Trophoblast cell (in vitro differentiated cells and primary cell): ENCODE results near the gene PDHX.

ENCODE experiments used
- DNase-seq, 2 donors: peaks; one replicate each; pipeline ENCODE4 v3.0.0-alpha.2; 2016
- H2AFZ ChIP-seq: 2 replicates; pipeline ENCODE4 v1.6.1; 2013; ENCODE audit warnings: low read length, moderate library complexity, mild to moderate bottlenecking; ENCODE audit not compliant: insufficient read depth, poor library complexity
- H2AK5ac ChIP-seq: 2 replicates; pipeline ENCODE4 v1.6.1; 2013; ENCODE audit warnings: mild to moderate bottlenecking, low read length
- H2BK120ac ChIP-seq: 2 replicates; pipeline ENCODE4 v1.6.1; 2013; ENCODE audit warnings: low read length, mild to moderate bottlenecking, moderate library complexity; ENCODE audit not compliant: insufficient read depth, poor library complexity
- H2BK12ac ChIP-seq: 2 replicates; pipeline ENCODE4 v1.6.1; 2013; ENCODE audit warnings: mild to moderate bottlenecking, low read length, moderate library complexity
- H2BK5ac ChIP-seq: 2 replicates; pipeline ENCODE4 v1.6.1; 2013; ENCODE audit warnings: low read length, low read depth, moderate library complexity, mild to moderate bottlenecking; ENCODE audit not compliant: poor library complexity
- H3K14ac ChIP-seq: 2 replicates; pipeline ENCODE4 v1.6.1; 2013; ENCODE audit warnings: mild to moderate bottlenecking, low read length
- H3K18ac ChIP-seq: 2 replicates; pipeline ENCODE4 v1.6.1; 2013; ENCODE audit warnings: mild to moderate bottlenecking, low read length
- H3K23ac ChIP-seq: 2 replicates; pipeline ENCODE4 v1.6.1; 2013; ENCODE audit warnings: low read length
- H3K27ac ChIP-seq: 2 replicates; pipeline ENCODE4 v1.5.1; 2013; ENCODE audit warnings: low read depth, mild to moderate bottlenecking, inconsistent platforms, low read length, moderate library complexity
- H3K27me3 ChIP-seq: 2 replicates; pipeline ENCODE4 v1.6.1; 2013; ENCODE audit warnings: inconsistent platforms, mild to moderate bottlenecking, low read length, moderate library complexity; ENCODE audit not compliant: insufficient read depth
- H3K36me3 ChIP-seq, 2 experiments: 1 replicate in 1 of 2; 2 replicates in 1 of 2; pipeline ENCODE4 v1.6.1; 2013; ENCODE audit warnings: low read length in 2 of 2, mild to moderate bottlenecking in 2 of 2, moderate library complexity in 1 of 2; ENCODE audit not compliant: insufficient read depth in 2 of 2, control insufficient read depth in 1 of 2
- H3K4ac ChIP-seq: 2 replicates; pipeline ENCODE4 v1.6.1; 2013; ENCODE audit warnings: low read depth, mild to moderate bottlenecking, low read length, moderate library complexity
- H3K4me1 ChIP-seq, 2 experiments: 1 replicate in 1 of 2; 2 replicates in 1 of 2; pipeline ENCODE4 v1.6.1; 2013; ENCODE audit warnings: low read length in 2 of 2, mild to moderate bottlenecking in 2 of 2, moderate library complexity in 1 of 2; ENCODE audit not compliant: insufficient read depth in 2 of 2, control insufficient read depth in 1 of 2
- H3K4me2 ChIP-seq: 2 replicates; pipeline ENCODE4 v1.6.1; 2013; ENCODE audit warnings: inconsistent platforms, mild to moderate bottlenecking, low read length, moderate library complexity
- H3K4me3 ChIP-seq: 2 replicates; pipeline ENCODE4 v1.5.1; 2013; ENCODE audit warnings: mild to moderate bottlenecking, low read depth, low read length, inconsistent platforms
- H3K79me1 ChIP-seq: one replicate; pipeline ENCODE4 v1.6.1; 2013; ENCODE audit warnings: low read length
- H3K79me2 ChIP-seq: 2 replicates; pipeline ENCODE4 v1.6.1; 2013; ENCODE audit warnings: low read length, mild to moderate bottlenecking; ENCODE audit not compliant: control insufficient read depth, insufficient read depth, poor library complexity
- H3K9ac ChIP-seq: 2 replicates; pipeline ENCODE4 v1.6.1; 2013; ENCODE audit warnings: mild to moderate bottlenecking, low read length
- H3K9me3 ChIP-seq: 2 replicates; pipeline ENCODE4 v1.6.1; 2013; ENCODE audit warnings: low read depth, mild to moderate bottlenecking, control low read depth, inconsistent platforms, low read length; ENCODE audit not compliant: insufficient read depth
- H4K12ac ChIP-seq: 2 replicates; pipeline ENCODE4 v1.6.1; 2013; ENCODE audit warnings: low read depth, mild to moderate bottlenecking, low read length, moderate library complexity
- H4K8ac ChIP-seq: 2 replicates; pipeline ENCODE4 v1.6.1; 2013; ENCODE audit warnings: low read depth, mild to moderate bottlenecking, low read length, moderate library complexity
- H4K91ac ChIP-seq: one replicate; pipeline ENCODE4 v1.6.1; 2013; ENCODE audit warnings: low read depth, mild to moderate bottlenecking, low read length, moderate library complexity
- WGBS: extraction: QIAGEN DNeasy Blood & Tissue Kit; methylation state at CpG from one replicate; pipeline ENCODE4 v1.1.7; 2013; ENCODE audit warnings: missing lambda C conversion rate; ENCODE audit not compliant: insufficient read length, insufficient coverage; ENCODE audit errors: extremely low coverage; 5-methylcytosine and 5-hydroxymethylcytosine counted together

Gene PDHX

DNA sequence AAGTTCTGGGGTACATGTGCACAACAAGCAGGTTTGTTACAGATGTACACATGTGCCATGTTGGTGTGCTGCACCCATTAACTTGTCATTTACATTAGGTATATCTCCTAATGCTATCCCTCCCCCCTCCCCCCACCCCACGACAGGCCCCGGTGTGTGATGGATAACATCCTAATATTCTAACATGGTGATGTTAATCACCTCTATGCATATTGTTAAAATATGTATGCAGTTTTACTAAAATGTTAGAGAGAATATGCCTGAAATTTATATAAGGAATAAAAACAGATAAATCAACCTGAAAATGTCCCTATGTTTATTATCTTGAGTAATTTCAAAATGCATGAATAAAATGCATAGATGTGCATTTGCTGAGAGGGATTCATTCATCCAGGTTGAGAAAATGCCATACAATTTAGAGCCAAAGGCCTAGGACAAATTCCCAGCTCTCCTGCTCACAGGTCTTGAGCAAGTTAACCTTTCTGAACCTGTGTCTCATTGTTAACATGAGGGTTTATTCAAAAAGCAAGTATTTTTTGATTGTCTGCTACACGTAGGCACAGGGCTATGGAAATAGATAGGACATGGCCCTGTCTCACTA lies 38.9 kb upstream of the PDHX start:
- H3K36me3 ChIP-seq, result no peaks in the 10 kb centered on the region
- H3K79me1 ChIP-seq, result no peaks in the 10 kb centered on the region
- H3K4me1 ChIP-seq, result no peaks in the 10 kb centered on the region
- H3K79me2 ChIP-seq, result no peaks in the 10 kb centered on the region
- no peak overlapping the region for H3K4me2 ChIP-seq
- no peak overlapping the region for H3K27ac ChIP-seq
- no peak overlapping the region for H2BK5ac ChIP-seq
- H3K9ac ChIP-seq, result no peak overlapping the region
- no peaks in the 10 kb centered on the region for H3K27me3 ChIP-seq
- H2BK120ac ChIP-seq, result no peak overlapping the region
- no peak overlapping the region for H3K14ac ChIP-seq
- no peak overlapping the region for H2AFZ ChIP-seq
- WGBS, result no CpG with 5 or more reads among the region's 3 CpGs
- DNase-seq, result no peak
- no peak overlapping the region for H2AK5ac ChIP-seq
- no peak overlapping the region for H3K4ac ChIP-seq
- no peak overlapping the region for H4K12ac ChIP-seq
- no peak overlapping the region for H3K4me3 ChIP-seq
- no peak overlapping the region for H3K23ac ChIP-seq
- H4K91ac ChIP-seq, result no peak overlapping the region
- no peaks in the 10 kb centered on the region for H3K9me3 ChIP-seq
- no peak overlapping the region for H4K8ac ChIP-seq
- no peak overlapping the region for H3K18ac ChIP-seq
- no peak overlapping the region for H2BK12ac ChIP-seq

DNA sequence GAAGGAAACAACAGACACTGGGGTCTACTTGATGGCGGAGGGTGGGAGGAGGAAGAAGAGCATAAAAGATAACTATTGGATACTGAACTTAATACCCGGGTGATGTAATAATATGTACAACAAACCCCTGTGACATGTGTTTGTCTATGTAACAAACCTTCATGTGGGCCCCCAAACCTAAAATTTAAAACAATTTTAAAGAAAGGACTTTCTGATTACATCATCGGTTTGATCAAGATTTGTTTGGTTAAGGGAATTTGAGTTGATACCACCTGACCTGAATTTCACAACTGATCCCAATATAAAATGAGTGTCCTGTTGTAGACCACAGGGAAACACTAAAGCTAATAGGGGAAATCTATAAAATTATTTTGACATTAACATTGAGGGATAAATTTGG lies 34.5 kb upstream of the PDHX start:
- H2AFZ ChIP-seq, result no peak overlapping the region
- H2BK5ac ChIP-seq, result no peak overlapping the region
- DNase-seq, result no peak
- no peak overlapping the region for H4K91ac ChIP-seq
- no peak overlapping the region for H3K27ac ChIP-seq
- H3K14ac ChIP-seq, result no peak overlapping the region
- H3K36me3 ChIP-seq, result peaks cover 0 to 2% of the 10 kb centered on the region in 2 experiments
- H2BK12ac ChIP-seq, result no peak overlapping the region
- H3K9ac ChIP-seq, result no peak overlapping the region
- no peaks in the 10 kb centered on the region for H3K79me1 ChIP-seq
- no peak overlapping the region for H2BK120ac ChIP-seq
- H3K4ac ChIP-seq, result no peak overlapping the region
- no peak overlapping the region for H3K18ac ChIP-seq
- WGBS, result no CpG with 5 or more reads among the region's 3 CpGs
- H3K4me3 ChIP-seq, result no peak overlapping the region
- H3K79me2 ChIP-seq, result no peaks in the 10 kb centered on the region
- H3K4me2 ChIP-seq, result no peak overlapping the region
- H2AK5ac ChIP-seq, result no peak overlapping the region
- no peaks in the 10 kb centered on the region for H3K9me3 ChIP-seq
- H3K4me1 ChIP-seq, result peaks cover 0 to 2% of the 10 kb centered on the region in 2 experiments
- no peaks in the 10 kb centered on the region for H3K27me3 ChIP-seq
- H3K23ac ChIP-seq, result no peak overlapping the region
- no peak overlapping the region for H4K12ac ChIP-seq
- H4K8ac ChIP-seq, result no peak overlapping the region

- Histone ChIP-seq H3K27ac (no peak overlapping the region), H2BK5ac (no peak overlapping the region), H3K4ac (no peak overlapping the region), H2BK12ac (no peak overlapping the region), H3K4me2 (no peak overlapping the region), H3K14ac (no peak overlapping the region), H4K12ac (no peak overlapping the region), H2BK120ac (no peak overlapping the region), H2AK5ac (no peak overlapping the region), H3K79me2 (no peaks in the 10 kb centered on the region), H3K27me3 (no peaks in the 10 kb centered on the region), H2AFZ (no peak overlapping the region), H3K23ac (no peak overlapping the region), H3K4me1 (peaks cover 0 to 2% of the 10 kb centered on the region in 2 experiments), H3K18ac (no peak overlapping the region), H3K9me3 (no peaks in the 10 kb centered on the region), H3K79me1 (no peaks in the 10 kb centered on the region), H3K9ac (peak overlapping the region; percentile 53), H4K91ac (no peak overlapping the region), H4K8ac (no peak overlapping the region), H3K4me3 (no peak overlapping the region), H3K36me3 (peaks cover 0 to 2% of the 10 kb centered on the region in 2 experiments)
- no CpG with 5 or more reads among the region's 2 CpGs for whole genome bisulfite sequencing
- no peak for DNase-seq
Observed at GRCh38 chr11:34886609-34887008, 29.8 kb upstream of the PDHX start.

- Histone ChIP-seq H2BK120ac (no peak overlapping the region), H4K12ac (no peak overlapping the region), H3K18ac (no peak overlapping the region), H3K14ac (no peak overlapping the region), H3K9me3 (no peaks in the 10 kb centered on the region), H2AK5ac (no peak overlapping the region), H3K4me1 (peaks cover 0 to 2% of the 10 kb centered on the region in 2 experiments), H2BK5ac (no peak overlapping the region), H3K27me3 (no peaks in the 10 kb centered on the region), H3K9ac (no peak overlapping the region), H3K27ac (no peak overlapping the region), H3K23ac (no peak overlapping the region), H4K8ac (no peak overlapping the region), H3K4ac (no peak overlapping the region), H2BK12ac (no peak overlapping the region), H2AFZ (no peak overlapping the region), H4K91ac (no peak overlapping the region), H3K79me2 (no peaks in the 10 kb centered on the region), H3K36me3 (peaks cover 0 to 2% of the 10 kb centered on the region in 2 experiments), H3K4me3 (no peak overlapping the region), H3K79me1 (no peaks in the 10 kb centered on the region), H3K4me2 (no peak overlapping the region)
- DNase-seq, result no peak
- no CpG with 5 or more reads among the region's 1 CpG for WGBS
Observed at GRCh38 chr11:34887260-34887659, 29.2 kb upstream of the PDHX start.
